ENCODE data around the gene SPSB1. TPM values are rescaled to one million over a fixed set of nuclear protein-coding genes. Genes with fewer than 3 reads are reported as not detected.

Gene SPSB1
- total RNA-seq, 3 donors from 2014 or later (not counting 1 experiment from before 2014, with no cell fraction given) = 0.82 to 3.0 (median 1.5) TPM

- H3K27ac Mint-ChIP-seq = no peak overlapping the region
- Histone ChIP-seq H3K4me1 (ENCODE audit: control insufficient read depth, insufficient read depth, low read length) (peaks cover 12% of the 10 kb centered on the region), H3K27ac (ENCODE audit: low read length) (no peak overlapping the region), H3K36me3 (ENCODE audit: control insufficient read depth, insufficient read depth, low read length) (no peaks in the 10 kb centered on the region), H3K9me3 (ENCODE audit: control insufficient read depth, insufficient read depth, low read length) (no peaks in the 10 kb centered on the region), H3K4me3 (ENCODE audit: low read length) (no peak overlapping the region), H3K27me3 (ENCODE audit: control insufficient read depth, insufficient read depth, low read length) (no peaks in the 10 kb centered on the region)
- DNase-seq = no peak
- H3K9me3 Mint-ChIP-seq = no peaks in the 10 kb centered on the region
- H3K4me1 Mint-ChIP-seq = peaks cover 15 to 16% of the 10 kb centered on the region in 2 donors
- ATAC-seq = no peak
- H3K4me3 Mint-ChIP-seq = no peak overlapping the region
- intact Hi-C loops (cut with micrococcal nuclease) = no loop called here
- no peaks in the 10 kb centered on the region for H3K27me3 Mint-ChIP-seq (ENCODE audit: low read depth in 2 of 2)
- no peak for TF ChIP-seq CTCF (IDR thresholded peaks at IDR 0.05)
- WGBS (ENCODE audit: insufficient coverage) = 95% methylated on average over 11 of the region's 11 CpGs
- H3K36me3 Mint-ChIP-seq = no peaks in the 10 kb centered on the region
These were observed 19.5 kb upstream of the SPSB1 start for GRCh38 chr1:9273177-9273576.

GRCh38 chr1:9275161-9275560 lies 17.5 kb upstream of the SPSB1 start:
- Mint-ChIP-seq H3K36me3 (no peaks in the 10 kb centered on the region), H3K4me3 (peak overlapping the region; percentile 30), H3K9me3 (no peaks in the 10 kb centered on the region), H3K27ac (peak overlapping the region in 1 of 2 donors; percentile 40), H3K4me1 (peaks cover 19 to 25% of the 10 kb centered on the region in 2 donors), H3K27me3 (ENCODE audit: low read depth in 2 of 2) (peaks cover 0 to 2% of the 10 kb centered on the region in 2 donors)
- H3K4me3 ChIP-seq (ENCODE audit: low read length) = no peak overlapping the region
- no peaks in the 10 kb centered on the region for H3K36me3 ChIP-seq (ENCODE audit: control insufficient read depth, insufficient read depth, low read length)
- ATAC-seq (no peak), DNase-seq (no peak)
- H3K27ac ChIP-seq (ENCODE audit: low read length) = no peak overlapping the region
- intact Hi-C loops (cut with micrococcal nuclease) = no loop called here
- H3K27me3 ChIP-seq (ENCODE audit: control insufficient read depth, insufficient read depth, low read length) = no peaks in the 10 kb centered on the region
- peaks cover 12% of the 10 kb centered on the region for H3K4me1 ChIP-seq (ENCODE audit: control insufficient read depth, insufficient read depth, low read length)
- TF ChIP-seq CTCF (IDR thresholded peaks at IDR 0.05) = no peak
- no peaks in the 10 kb centered on the region for H3K9me3 ChIP-seq (ENCODE audit: control insufficient read depth, insufficient read depth, low read length)
- WGBS (ENCODE audit: insufficient coverage) = 86% methylated on average over 10 of the region's 10 CpGs

GRCh38 chr1:9275567-9276034 lies 17.1 kb upstream of the SPSB1 start:
- H3K4me1 Mint-ChIP-seq = peaks cover 23 to 29% of the 10 kb centered on the region in 2 donors
- Histone ChIP-seq H3K4me3 (ENCODE audit: low read length) (no peak overlapping the region), H3K27me3 (ENCODE audit: control insufficient read depth, insufficient read depth, low read length) (no peaks in the 10 kb centered on the region), H3K9me3 (ENCODE audit: control insufficient read depth, insufficient read depth, low read length) (no peaks in the 10 kb centered on the region), H3K4me1 (ENCODE audit: control insufficient read depth, insufficient read depth, low read length) (peaks cover 15% of the 10 kb centered on the region), H3K27ac (ENCODE audit: low read length) (no peak overlapping the region), H3K36me3 (ENCODE audit: control insufficient read depth, insufficient read depth, low read length) (no peaks in the 10 kb centered on the region)
- peak overlapping the region; percentile 30 for H3K4me3 Mint-ChIP-seq
- peaks cover 2 to 4% of the 10 kb centered on the region in 2 donors for H3K27me3 Mint-ChIP-seq (ENCODE audit: low read depth in 2 of 2)
- peak; percentile 58 to 62 for DNase-seq
- WGBS (ENCODE audit: insufficient coverage) = 29% methylated on average over 12 of the region's 12 CpGs
- H3K36me3 Mint-ChIP-seq = no peaks in the 10 kb centered on the region
- peak overlapping the region in 1 of 2 donors; percentile 40 for H3K27ac Mint-ChIP-seq
- intact Hi-C loops (cut with micrococcal nuclease) = no loop called here
- TF ChIP-seq CTCF (IDR thresholded peaks at IDR 0.05) = no peak
- peak; percentile 90 to 97 (median 90) for ATAC-seq
- H3K9me3 Mint-ChIP-seq = no peaks in the 10 kb centered on the region

- Mint-ChIP-seq H3K4me3 (no peak overlapping the region), H3K4me1 (peaks cover 39 to 51% of the 10 kb centered on the region in 2 donors), H3K9me3 (no peaks in the 10 kb centered on the region), H3K36me3 (no peaks in the 10 kb centered on the region), H3K27ac (no peak overlapping the region), H3K27me3 (ENCODE audit: low read depth in 2 of 2) (peaks cover 5 to 7% of the 10 kb centered on the region in 2 donors)
- no peaks in the 10 kb centered on the region for H3K9me3 ChIP-seq (ENCODE audit: control insufficient read depth, insufficient read depth, low read length)
- TF ChIP-seq CTCF (IDR thresholded peaks at IDR 0.05) = no peak
- H3K27me3 ChIP-seq (ENCODE audit: control insufficient read depth, insufficient read depth, low read length) = no peaks in the 10 kb centered on the region
- DNase-seq (no peak), ATAC-seq (no peak)
- H3K27ac ChIP-seq (ENCODE audit: low read length) = no peak overlapping the region
- no peaks in the 10 kb centered on the region for H3K36me3 ChIP-seq (ENCODE audit: control insufficient read depth, insufficient read depth, low read length)
- H3K4me1 ChIP-seq (ENCODE audit: control insufficient read depth, insufficient read depth, low read length) = peaks cover 40% of the 10 kb centered on the region
- WGBS (ENCODE audit: insufficient coverage) = 97% methylated on average over 5 of the region's 5 CpGs
- no peak overlapping the region for H3K4me3 ChIP-seq (ENCODE audit: low read length)
- intact Hi-C loops (cut with micrococcal nuclease) = no loop called here
These were observed 14.6 kb upstream of the SPSB1 start for GRCh38 chr1:9278116-9278515.

Data from natural killer cell (primary cell).